GM21381 (cell line): ENCODE data around the gene XYLB.

Source experiments
- ATAC-seq: cut with Tn5 transposase; IDR thresholded peaks from one replicate; pipeline ENCODE4 v1.9.1; 2021; ENCODE audit warnings: mild to moderate bottlenecking, moderate library complexity; ENCODE audit not compliant: unreplicated experiment

The XYLB gene

GRCh38 chr3:38361496-38361895 lies 14.9 kb downstream of the XYLB start:
- no peak for ATAC-seq

GRCh38 chr3:38362825-38363224 lies 16.2 kb downstream of the XYLB start:
- ATAC-seq = no peak

GRCh38 chr3:38364721-38365400 lies 18.3 kb downstream of the XYLB start:
- no peak for ATAC-seq

GRCh38 chr3:38365469-38366062 lies 19.0 kb downstream of the XYLB start:
- ATAC-seq = no peak

- ATAC-seq = no peak
Measured at GRCh38 chr3:38366082-38366481, 19.5 kb downstream of the XYLB start.

GRCh38 chr3:38367779-38368178 lies 21.2 kb downstream of the XYLB start:
- no peak for ATAC-seq

- no peak for ATAC-seq
Measured at GRCh38 chr3:38368238-38368637, 21.7 kb downstream of the XYLB start.

GRCh38 chr3:38369186-38369585 lies 22.6 kb downstream of the XYLB start:
- ATAC-seq = no peak

- no peak for ATAC-seq
Measured at GRCh38 chr3:38370149-38370548, 23.6 kb downstream of the XYLB start.

GRCh38 chr3:38370861-38371260 lies 24.3 kb downstream of the XYLB start:
- no peak for ATAC-seq

- no peak for ATAC-seq
Measured at GRCh38 chr3:38371541-38372213, 25.1 kb downstream of the XYLB start.

GRCh38 chr3:38372214-38372601 lies 25.6 kb downstream of the XYLB start:
- no peak for ATAC-seq

GRCh38 chr3:38374221-38374620 lies 27.6 kb downstream of the XYLB start:
- ATAC-seq = no peak

GRCh38 chr3:38375072-38375471 lies 28.5 kb downstream of the XYLB start:
- no peak for ATAC-seq

GRCh38 chr3:38375488-38376097 lies 29.0 kb downstream of the XYLB start:
- ATAC-seq = no peak

- no peak for ATAC-seq
Measured at GRCh38 chr3:38376098-38376816, 29.7 kb downstream of the XYLB start.

GRCh38 chr3:38379201-38379770 lies 32.7 kb downstream of the XYLB start:
- no peak for ATAC-seq

GRCh38 chr3:38382506-38383080 lies 36.0 kb downstream of the XYLB start:
- no peak for ATAC-seq

GRCh38 chr3:38383156-38383875 lies 36.7 kb downstream of the XYLB start:
- no peak for ATAC-seq
